ENCODE measurements around the gene TCTN1.
"Not testable (repeated sequence)": the region's sequence is repeated elsewhere in the genome, so short reads cannot be mapped to it uniquely, and the experiment has no call there.

- not testable (repeated sequence) for TF ChIP-seq CTCF (IDR thresholded peaks at IDR 0.05; ENCODE audit: insufficient read depth, low read length, poor library complexity, severe bottlenecking); EZH2phosphoT487 (conservative IDR thresholded peaks at IDR 0.05; ENCODE audit: low read length)
Measured at GRCh38 chr12:110574717-110575230, 39.2 kb upstream of the TCTN1 start.
